GM19395 (cell line): Measurements from ENCODE around the gene ADAMTS16.

Source experiments
- ATAC-seq: cut with Tn5 transposase; IDR thresholded peaks from one replicate; pipeline ENCODE4 v1.9.1; 2021; ENCODE audit warnings: mild to moderate bottlenecking, moderate library complexity; ENCODE audit not compliant: unreplicated experiment

Gene ADAMTS16

GRCh38 chr5:5369051-5369605 lies 229.0 kb downstream of the ADAMTS16 start:
- ATAC-seq = no peak
